Coronary artery (tissue), 2 donors: Measurements from ENCODE around the gene HTR2C.
"Not testable (repeated sequence)": the region's sequence is repeated elsewhere in the genome, so short reads cannot be mapped to it uniquely, and the experiment has no call there.

Source experiments
- DNase-seq: peaks from one replicate; pipeline ENCODE4 v3.0.0-alpha.2; 2017; ENCODE audit warnings: low spot score
- H3K27ac ChIP-seq, 2 donors: fragments of 200-600 bp; sonication (generic); one replicate each; pipeline ENCODE4 v1.5.1; 2016 to 2019
- H3K4me3 ChIP-seq: fragments of 200-600 bp; sonication (generic); 2 replicates; pipeline ENCODE4 v1.5.1; 2016; ENCODE audit warnings: mild to moderate bottlenecking, moderate library complexity
- CTCF ChIP-seq: fragments of 200-600 bp; sonication (generic); IDR thresholded peaks from one replicate; pipeline ENCODE4 v1.5.1; 2019; ENCODE audit warnings: antibody characterized with exemption

The HTR2C gene

GRCh38 chrX:114903618-114904017 is 319.7 kb downstream of the HTR2C start:
- H3K4me3 ChIP-seq, result no peak overlapping the region
- DNase-seq, result no peak
- TF ChIP-seq CTCF, result no peak
- no peak overlapping the region for H3K27ac ChIP-seq

DNA sequence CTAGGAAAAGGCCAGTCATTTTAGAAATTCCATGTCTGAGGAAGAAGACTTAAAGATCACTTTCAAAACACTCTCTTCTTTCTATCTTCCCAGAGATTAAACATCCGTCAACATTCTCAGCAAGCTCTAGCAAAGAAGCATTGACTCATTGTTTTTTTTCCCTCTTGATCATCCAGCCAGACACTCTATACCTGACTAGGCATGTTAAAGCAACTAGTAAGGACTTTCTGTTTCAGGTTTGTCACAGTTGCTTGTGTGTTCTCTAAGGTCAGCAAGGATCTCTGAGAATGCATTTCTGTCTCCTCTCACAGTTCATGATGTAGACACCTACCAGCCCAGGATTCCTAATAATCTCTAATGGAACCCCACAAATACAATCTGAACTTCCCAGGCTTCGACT is 321.4 kb downstream of the HTR2C start:
- Histone ChIP-seq H3K4me3 (no peak overlapping the region), H3K27ac (no peak overlapping the region)
- DNase-seq, result no peak
- no peak for TF ChIP-seq CTCF

DNA sequence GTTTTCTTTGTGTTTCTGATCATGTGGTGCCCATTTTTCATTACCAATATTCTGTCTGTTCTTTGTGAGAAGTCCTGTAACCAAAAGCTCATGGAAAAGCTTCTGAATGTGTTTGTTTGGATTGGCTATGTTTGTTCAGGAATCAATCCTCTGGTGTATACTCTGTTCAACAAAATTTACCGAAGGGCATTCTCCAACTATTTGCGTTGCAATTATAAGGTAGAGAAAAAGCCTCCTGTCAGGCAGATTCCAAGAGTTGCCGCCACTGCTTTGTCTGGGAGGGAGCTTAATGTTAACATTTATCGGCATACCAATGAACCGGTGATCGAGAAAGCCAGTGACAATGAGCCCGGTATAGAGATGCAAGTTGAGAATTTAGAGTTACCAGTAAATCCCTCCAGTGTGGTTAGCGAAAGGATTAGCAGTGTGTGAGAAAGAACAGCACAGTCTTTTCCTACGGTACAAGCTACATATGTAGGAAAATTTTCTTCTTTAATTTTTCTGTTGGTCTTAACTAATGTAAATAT is 323.2 kb downstream of the HTR2C start:
- no peak for DNase-seq
- no peak for TF ChIP-seq CTCF
- no peak overlapping the region for H3K27ac ChIP-seq
- no peak overlapping the region for H3K4me3 ChIP-seq

DNA sequence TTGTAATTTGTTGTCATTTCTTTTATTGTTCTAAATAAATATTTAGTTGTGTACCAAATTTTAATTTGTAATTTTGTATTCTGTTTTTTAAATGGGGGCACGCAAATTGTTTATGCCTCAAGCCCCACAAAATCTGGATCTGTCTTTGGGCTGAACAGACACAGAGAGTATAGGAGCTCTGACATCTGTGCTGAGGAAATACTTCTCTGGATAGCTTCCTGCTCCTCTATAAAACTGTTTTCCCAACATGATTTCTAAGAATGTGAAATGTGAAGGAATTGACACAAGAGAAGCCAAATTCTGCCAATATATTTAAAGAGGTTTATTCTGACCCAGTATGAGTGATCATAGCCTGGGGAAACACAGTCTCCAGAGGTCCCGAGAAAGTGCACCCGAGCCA is 340.5 kb downstream of the HTR2C start:
- H3K27ac ChIP-seq, result peak overlapping the region in 1 of 2 donors; percentile 6

GRCh38 chrX:114924856-114925255 is 341.0 kb downstream of the HTR2C start:
- TF ChIP-seq CTCF, result no peak
- Histone ChIP-seq H3K27ac (peak overlapping the region in 1 of 2 donors; percentile 6), H3K4me3 (no peak overlapping the region)
- no peak for DNase-seq

More for the DNA sequence above, 340.5 kb downstream of the HTR2C start:
- TF ChIP-seq CTCF, result no peak
- no peak for DNase-seq
- H3K4me3 ChIP-seq, result no peak overlapping the region

GRCh38 chrX:114930227-114930626 is 346.3 kb downstream of the HTR2C start:
- no peak for TF ChIP-seq CTCF
- H3K4me3 ChIP-seq, result no peak overlapping the region
- no peak for DNase-seq

GRCh38 chrX:114932550-114932949 is 348.7 kb downstream of the HTR2C start:
- Histone ChIP-seq H3K4me3 (no peak overlapping the region), H3K27ac (no peak overlapping the region)
- TF ChIP-seq CTCF, result no peak
- DNase-seq, result no peak

More at GRCh38 chrX:114930227-114930626, 346.3 kb downstream of the HTR2C start:
- no peak overlapping the region for H3K27ac ChIP-seq

DNA sequence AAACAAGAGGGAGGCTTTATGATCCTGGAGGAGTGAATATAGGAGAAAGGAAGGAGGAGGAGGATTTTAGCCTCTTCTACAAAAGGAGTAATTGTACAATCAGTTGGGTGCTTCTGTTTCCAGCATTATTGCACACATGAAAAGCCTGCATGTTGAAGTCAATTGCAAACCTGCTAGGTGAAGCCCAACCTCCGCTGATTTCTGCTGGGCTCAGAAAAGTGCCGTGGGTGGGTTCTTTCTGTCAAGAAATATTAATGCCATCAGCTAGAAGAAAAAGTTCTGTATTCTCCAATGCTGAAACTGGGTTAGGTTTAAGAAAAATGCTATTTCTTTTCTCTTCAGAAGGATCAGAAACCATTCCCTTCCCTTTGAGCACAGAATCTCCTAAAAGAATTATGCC is 349.4 kb downstream of the HTR2C start:
- not testable (repeated sequence) for H3K27ac ChIP-seq, DNase-seq, H3K4me3 ChIP-seq

- H3K27ac ChIP-seq, H3K4me3 ChIP-seq, DNase-seq: not testable (repeated sequence)
These were observed 353.2 kb downstream of the HTR2C start for GRCh38 chrX:114937090-114937489.
